HUES48 (cell line): Measurements from ENCODE around the gene TMEM233.
"Not testable (repeated sequence)": the region's sequence is repeated elsewhere in the genome, so short reads cannot be mapped to it uniquely, and the experiment has no call there.

Source experiments
- H3K27ac ChIP-seq: one replicate; pipeline ENCODE4 v1.7.0; 2013; ENCODE audit warnings: low read depth, low read length, inconsistent platforms
- H3K27me3 ChIP-seq: 2 replicates; pipeline ENCODE4 v1.6.1; 2013; ENCODE audit warnings: mild to moderate bottlenecking, low read length; ENCODE audit not compliant: control insufficient read depth, insufficient read depth
- H3K36me3 ChIP-seq: 2 replicates; pipeline ENCODE4 v1.6.1; 2013; ENCODE audit warnings: low read length; ENCODE audit not compliant: control insufficient read depth, insufficient read depth
- H3K4me1 ChIP-seq: 2 replicates; pipeline ENCODE4 v1.6.1; 2013; ENCODE audit warnings: mild to moderate bottlenecking, low read length; ENCODE audit not compliant: control insufficient read depth, insufficient read depth
- H3K4me3 ChIP-seq: 2 replicates; pipeline ENCODE4 v1.5.1; 2013; ENCODE audit warnings: mild to moderate bottlenecking, low read depth, low read length
- H3K9ac ChIP-seq: 2 replicates; pipeline ENCODE4 v1.6.1; 2013; ENCODE audit warnings: mild to moderate bottlenecking, low read depth, low read length, moderate library complexity
- H3K9me3 ChIP-seq: 2 replicates; pipeline ENCODE4 v1.6.1; 2013; ENCODE audit warnings: low read length; ENCODE audit not compliant: control insufficient read depth, insufficient read depth

TMEM233 gene

DNA sequence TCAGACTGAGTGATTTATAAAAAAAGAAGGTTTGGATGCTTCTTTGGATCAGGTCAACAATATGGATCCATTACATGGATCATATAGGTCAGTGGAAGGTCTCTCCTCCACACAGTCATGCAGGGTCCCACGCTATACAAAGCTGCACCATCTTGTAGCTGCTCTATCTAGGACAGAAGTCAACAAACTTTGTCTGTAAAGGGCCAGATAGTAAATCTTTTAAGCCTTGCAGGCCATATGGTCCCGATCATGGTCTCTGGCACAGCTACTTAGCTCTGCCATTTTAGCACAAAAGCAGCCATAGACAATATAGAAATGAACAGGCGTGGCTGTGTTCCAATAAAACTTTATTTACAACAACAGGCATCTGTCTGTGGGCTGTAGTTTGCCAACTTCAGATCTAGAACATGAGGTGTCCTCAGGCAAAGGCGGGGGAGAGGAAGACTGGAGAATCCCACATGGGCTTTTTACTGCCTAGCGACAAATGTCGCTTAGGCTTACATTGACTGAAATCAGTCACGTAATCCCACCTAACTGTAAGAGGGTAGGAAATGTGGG is 36.7 kb downstream of the TMEM233 start:
- Histone ChIP-seq H3K4me3 (no peak overlapping the region), H3K4me1 (no peaks in the 10 kb centered on the region), H3K27ac (no peak overlapping the region), H3K36me3 (no peaks in the 10 kb centered on the region), H3K9me3 (no peaks in the 10 kb centered on the region), H3K27me3 (no peaks in the 10 kb centered on the region), H3K9ac (no peak overlapping the region)

DNA sequence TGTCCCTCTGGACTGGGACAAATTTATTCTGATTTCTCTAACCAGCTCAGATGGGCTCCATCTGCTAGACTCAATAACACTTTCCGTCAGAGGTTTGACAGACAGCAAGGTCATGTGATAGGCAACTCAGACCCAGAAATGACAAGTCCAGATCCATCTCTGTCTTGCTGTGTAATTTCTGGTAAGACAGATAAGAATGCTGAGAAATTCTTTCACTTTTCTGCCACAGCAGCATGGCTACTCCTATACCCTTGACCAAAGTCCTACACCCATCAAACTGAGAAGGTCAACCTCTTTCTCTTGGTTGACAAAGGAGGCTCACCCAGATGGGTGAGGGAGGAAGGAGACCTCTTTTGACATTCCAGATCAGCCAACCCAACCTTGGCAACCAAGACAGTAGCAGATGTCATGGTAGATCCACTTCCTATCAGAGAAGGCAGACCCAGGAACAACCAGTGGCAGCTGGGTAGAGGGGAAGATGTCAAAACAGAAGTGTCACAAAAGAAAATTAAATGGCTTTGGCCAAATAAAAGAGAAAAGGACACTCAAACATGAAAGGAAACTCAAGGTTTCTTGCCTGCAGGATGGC is 37.5 kb downstream of the TMEM233 start:
- Histone ChIP-seq H3K9ac (no peak overlapping the region), H3K4me1 (no peaks in the 10 kb centered on the region), H3K36me3 (no peaks in the 10 kb centered on the region), H3K27me3 (no peaks in the 10 kb centered on the region), H3K27ac (no peak overlapping the region), H3K4me3 (no peak overlapping the region), H3K9me3 (no peaks in the 10 kb centered on the region)

- no peak overlapping the region for H3K4me3 ChIP-seq
- no peaks in the 10 kb centered on the region for H3K36me3 ChIP-seq
- no peaks in the 10 kb centered on the region for H3K27me3 ChIP-seq
- no peak overlapping the region for H3K9ac ChIP-seq
- no peaks in the 10 kb centered on the region for H3K4me1 ChIP-seq
- no peak overlapping the region for H3K27ac ChIP-seq
- H3K9me3 ChIP-seq: no peaks in the 10 kb centered on the region
Observed at GRCh38 chr12:119631930-119632678, 38.5 kb downstream of the TMEM233 start.

- no peak overlapping the region for H3K9ac ChIP-seq
- H3K27me3 ChIP-seq: no peaks in the 10 kb centered on the region
- no peak overlapping the region for H3K27ac ChIP-seq
- H3K4me1 ChIP-seq: no peaks in the 10 kb centered on the region
- no peaks in the 10 kb centered on the region for H3K36me3 ChIP-seq
- no peaks in the 10 kb centered on the region for H3K9me3 ChIP-seq
- H3K4me3 ChIP-seq: no peak overlapping the region
Observed at GRCh38 chr12:119634743-119635142, 41.2 kb downstream of the TMEM233 start.

- Histone ChIP-seq H3K36me3 (no peaks in the 10 kb centered on the region), H3K27ac (no peak overlapping the region), H3K27me3 (no peaks in the 10 kb centered on the region), H3K4me1 (no peaks in the 10 kb centered on the region), H3K9me3 (no peaks in the 10 kb centered on the region), H3K9ac (no peak overlapping the region), H3K4me3 (no peak overlapping the region)
Observed at GRCh38 chr12:119642986-119643385, 49.4 kb downstream of the TMEM233 start.

- Histone ChIP-seq H3K4me1 (no peaks in the 10 kb centered on the region), H3K9ac (no peak overlapping the region), H3K27ac (no peak overlapping the region)
Observed at GRCh38 chr12:119644930-119645329, 51.4 kb downstream of the TMEM233 start.

DNA sequence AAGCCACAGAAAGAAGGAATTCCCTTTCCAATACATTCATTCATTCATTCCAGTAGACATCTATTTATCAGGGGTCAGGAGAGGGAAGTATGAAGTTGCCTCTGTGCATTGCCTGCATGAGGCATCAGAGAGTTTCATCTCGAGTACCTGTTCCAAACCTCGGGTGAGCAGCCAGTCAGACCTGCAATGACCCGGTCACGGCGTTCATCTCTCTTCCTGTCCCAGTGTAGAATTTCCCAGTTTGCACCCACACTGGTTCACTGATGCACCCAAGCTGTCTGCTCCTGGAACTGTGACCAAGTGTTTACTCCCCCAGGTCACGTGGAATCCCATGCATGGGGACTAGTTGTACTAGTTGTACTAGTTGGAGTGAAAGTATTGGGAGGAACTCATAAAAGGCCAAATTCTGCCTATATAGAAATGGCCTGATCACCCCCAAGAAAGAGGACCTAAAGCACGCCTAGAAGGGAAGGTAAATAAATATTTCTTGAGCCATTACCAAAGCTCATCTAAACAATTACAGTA is 52.0 kb downstream of the TMEM233 start:
- no peak overlapping the region for H3K4me3 ChIP-seq
- no peaks in the 10 kb centered on the region; the same call in 1 of the 2 replicates for H3K27me3 ChIP-seq
- H3K36me3 ChIP-seq: no peaks in the 10 kb centered on the region
- no peak overlapping the region for H3K9ac ChIP-seq
- no peaks in the 10 kb centered on the region for H3K4me1 ChIP-seq
- H3K27ac ChIP-seq: no peak overlapping the region
- no peaks in the 10 kb centered on the region for H3K9me3 ChIP-seq

More at GRCh38 chr12:119644930-119645329, 51.4 kb downstream of the TMEM233 start:
- no peaks in the 10 kb centered on the region for H3K36me3 ChIP-seq
- H3K27me3 ChIP-seq: no peaks in the 10 kb centered on the region; the same call in 1 of the 2 replicates
- no peaks in the 10 kb centered on the region for H3K9me3 ChIP-seq
- H3K4me3 ChIP-seq: no peak overlapping the region

DNA sequence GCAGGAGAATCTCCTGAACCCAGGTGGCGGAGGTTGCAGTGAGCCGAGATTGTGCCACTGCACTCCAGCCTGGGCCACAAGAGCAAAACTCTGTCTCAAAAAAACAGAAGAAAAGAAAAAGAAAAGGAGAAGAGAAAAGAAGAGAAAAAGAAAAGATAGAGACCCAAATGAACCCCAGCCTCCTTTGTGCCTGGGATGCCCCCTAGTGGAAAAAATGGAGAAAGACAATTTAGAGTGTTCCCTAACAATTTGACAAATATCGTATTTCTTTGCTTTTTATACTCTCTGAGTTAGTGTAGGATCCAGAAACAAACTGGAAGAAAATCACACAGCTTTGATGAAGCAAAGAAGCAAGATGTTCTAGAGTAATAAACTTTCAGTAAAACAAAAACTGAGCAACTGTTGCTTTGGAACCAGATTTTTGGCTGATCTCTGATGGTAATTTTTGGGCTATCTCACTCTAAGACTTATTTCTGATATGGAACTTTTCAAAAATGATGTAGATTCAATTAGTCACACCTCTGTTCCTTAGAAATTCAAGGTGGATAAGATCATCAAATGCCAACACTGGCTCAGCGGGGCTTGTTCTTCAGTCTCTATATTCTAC is 55.7 kb downstream of the TMEM233 start:
- peaks cover 6% of the 10 kb centered on the region; the same call in 1 of the 2 replicates for H3K9me3 ChIP-seq
- H3K36me3 ChIP-seq: no peaks in the 10 kb centered on the region
- no peak overlapping the region for H3K9ac ChIP-seq
- H3K27ac ChIP-seq: no peak overlapping the region
- no peaks in the 10 kb centered on the region; the same call in 1 of the 2 replicates for H3K27me3 ChIP-seq
- no peaks in the 10 kb centered on the region for H3K4me1 ChIP-seq
- H3K4me3 ChIP-seq: no peak overlapping the region

DNA sequence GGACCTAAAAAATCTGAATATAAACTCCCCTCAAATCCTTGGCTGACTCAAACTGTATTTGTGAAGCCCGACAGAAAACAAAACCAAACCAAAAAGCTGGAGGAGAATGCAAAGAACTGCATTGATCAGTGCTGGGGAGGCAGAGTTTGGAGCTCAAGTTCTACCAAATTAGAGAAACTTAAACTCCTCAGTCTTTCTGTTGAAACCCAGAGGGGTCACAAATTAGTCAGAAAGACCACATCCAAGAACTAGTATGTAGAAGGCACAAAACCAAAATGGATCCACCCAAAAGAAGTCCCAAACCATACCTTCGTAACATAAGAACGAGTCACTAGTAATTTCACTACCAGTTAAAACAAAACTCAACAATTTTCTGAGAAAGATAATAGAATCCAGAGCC is 59.1 kb downstream of the TMEM233 start:
- H3K27me3 ChIP-seq: no peaks in the 10 kb centered on the region; the same call in 1 of the 2 replicates
- no peaks in the 10 kb centered on the region for H3K36me3 ChIP-seq
- peaks cover 6% of the 10 kb centered on the region; the same call in 1 of the 2 replicates for H3K9me3 ChIP-seq
- no peaks in the 10 kb centered on the region for H3K4me1 ChIP-seq
- no peak overlapping the region for H3K27ac ChIP-seq
- H3K4me3 ChIP-seq: no peak overlapping the region
- H3K9ac ChIP-seq: no peak overlapping the region

DNA sequence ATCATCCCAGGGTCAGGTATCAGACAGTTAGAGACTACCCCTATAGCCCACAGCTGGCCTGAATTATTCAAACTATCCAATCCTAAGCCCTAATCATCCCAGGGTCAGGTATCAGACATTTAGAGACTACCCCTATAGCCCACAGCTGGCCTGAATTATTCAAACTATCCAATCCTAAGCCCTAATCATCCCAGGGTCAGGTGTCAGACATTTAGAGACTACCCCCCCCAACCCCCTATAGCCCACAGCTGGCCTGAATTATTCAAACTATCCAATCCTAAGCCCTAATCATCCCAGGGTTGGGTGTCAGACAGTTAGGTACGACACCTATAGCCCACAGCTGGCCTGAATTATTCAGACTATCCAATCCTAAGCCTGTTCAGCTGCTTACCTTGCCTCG is 63.4 kb downstream of the TMEM233 start:
- H3K9me3 ChIP-seq, H3K4me3 ChIP-seq, H3K36me3 ChIP-seq, H3K27me3 ChIP-seq, H3K9ac ChIP-seq, H3K27ac ChIP-seq, H3K4me1 ChIP-seq: not testable (repeated sequence)

DNA sequence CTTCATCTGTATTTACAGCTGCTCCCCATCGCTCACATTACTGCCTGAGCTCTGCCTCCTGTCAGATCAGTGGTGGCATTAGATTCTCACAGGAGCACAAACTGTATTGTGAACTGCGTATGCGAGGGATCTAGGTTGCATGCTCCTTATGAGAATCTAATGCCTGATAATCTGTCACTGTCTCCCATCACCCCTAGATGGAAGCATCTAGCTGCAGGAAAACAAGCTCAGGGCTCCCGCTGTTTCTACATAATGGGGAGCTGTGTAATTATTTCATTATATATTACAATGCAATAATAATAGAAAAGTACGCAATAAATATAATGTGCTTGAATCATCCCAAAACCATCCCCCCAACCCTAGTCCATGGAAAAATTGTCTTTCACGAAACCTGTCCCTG is 64.6 kb downstream of the TMEM233 start:
- not testable (repeated sequence) for H3K27me3 ChIP-seq, H3K9ac ChIP-seq, H3K9me3 ChIP-seq, H3K4me3 ChIP-seq, H3K4me1 ChIP-seq, H3K27ac ChIP-seq, H3K36me3 ChIP-seq
